Sigmoid colon (tissue), 7 donors: ENCODE results near the gene S100A5. TPM values are rescaled to one million over a fixed set of nuclear protein-coding genes. Genes with fewer than 3 reads are reported as not detected.

Source experiments
- DNase-seq: peaks from one replicate; pipeline ENCODE4 v3.0.0-alpha.2; 2019
- H3K27ac ChIP-seq, 4 donors: fragments of 200-600 bp; sonication (generic); one replicate each; pipeline ENCODE4 v1.5.1; 2016 to 2019; ENCODE audit warnings: mild to moderate bottlenecking in 1 of 4
- H3K27me3 ChIP-seq, 3 donors: fragments of 200-600 bp; sonication (generic); one replicate each; pipeline ENCODE4 v1.5.1; 2019; ENCODE audit warnings: mild to moderate bottlenecking in 1 of 3
- H3K36me3 ChIP-seq, 4 donors: fragments of 200-600 bp; sonication (generic); one replicate each; pipeline ENCODE4 v1.5.1; 2016 to 2019
- H3K4me1 ChIP-seq, 4 donors: fragments of 200-600 bp; sonication (generic); one replicate each; pipeline ENCODE4 v1.5.1; 2017 to 2019
- H3K4me3 ChIP-seq, 4 donors: fragments of 200-600 bp; sonication (generic); one replicate each; pipeline ENCODE4 v1.5.1; 2017 to 2019; ENCODE audit warnings: mild to moderate bottlenecking in 2 of 4, moderate library complexity in 1 of 4
- H3K9me3 ChIP-seq, 4 donors: fragments of 200-600 bp in 3 of 4; sonication (generic) in 3 of 4; one replicate each; pipeline versions ENCODE4 v1.5.1 to v1.6.1; 2013 to 2019
- CTCF ChIP-seq, 4 experiments: fragments of 450-650 bp in 3 of 4; fragments of 200-600 bp in 1 of 4; IDR thresholded peaks; one replicate each; pipeline ENCODE4 v1.5.1; 2016 to 2019; ENCODE audit warnings: antibody characterized with exemption in 4 of 4, mild to moderate bottlenecking in 3 of 4, moderate library complexity in 2 of 4
- EP300 ChIP-seq, 4 donors: sonication (generic); formaldehyde crosslinking; IDR thresholded peaks; one replicate each; pipeline ENCODE4 v1.6.1; 2017; ENCODE audit warnings: antibody characterized with exemption in 4 of 4
- POLR2A ChIP-seq, 2 donors: fragments of 450-650 bp; IDR thresholded peaks; one replicate each; pipeline ENCODE4 v1.6.1; 2016; ENCODE audit warnings: antibody characterized with exemption in 2 of 2, mild to moderate bottlenecking in 2 of 2, moderate library complexity in 2 of 2
- POLR2AphosphoS5 ChIP-seq, 4 donors: sonication (generic); formaldehyde crosslinking; IDR thresholded peaks; one replicate each; pipeline ENCODE4 v1.6.1; 2017; ENCODE audit warnings: antibody characterized with exemption in 4 of 4
- WGBS, 2 donors: extraction: QIAGEN DNeasy Blood & Tissue Kit; methylation state at CpG; one replicate each; pipeline ENCODE4 v1.1.7; 2013; 5-methylcytosine and 5-hydroxymethylcytosine counted together
- intact Hi-C: fragments of 100-400 bp; cut with DNase I; formaldehyde crosslinking; loops from one replicate; pipeline ENCODE4 v1.15.1; 2023
- polyA plus RNA-seq, 3 donors: library from polyadenylated mRNA; stranded (reverse); fragments of 200-250 nt; gene quantifications; one replicate each; pipeline ENCODE4 v1.2.3, GENCODE V29; 2013
- total RNA-seq, 4 donors: library from RNA; depleted of rRNA; stranded (reverse); fragments of >200 nt; gene quantifications; one replicate each; pipeline ENCODE4 v1.1.0, GENCODE V29; 2016
- donor health status: healthy with polysubstance abuse.
- donor health status: Bipolar disorder and iron deficiency.
- donor health status: healthy.

S100A5 gene
- total and polyA plus RNA-seq, 7 donors = not detected

- Histone ChIP-seq H3K9me3 (no peaks in the 10 kb centered on the region), H3K36me3 (no peaks in the 10 kb centered on the region), H3K4me3 (no peak overlapping the region), H3K27ac (no peak overlapping the region), H3K27me3 (no peaks in the 10 kb centered on the region), H3K4me1 (peaks cover 0 to 32% (median 20%) of the 10 kb centered on the region in 4 donors)
- intact Hi-C loops = loop anchor here (1.0 to 5.0 kb wide), 2 partner anchors 33 to 143 kb away; partner anchors contain the start of gene S100A7
- TF ChIP-seq POLR2A (IDR thresholded peaks at IDR 0.05) (no peak), CTCF (IDR thresholded peaks at IDR 0.05) (no peak), EP300 (IDR thresholded peaks at IDR 0.05) (no peak), POLR2AphosphoS5 (IDR thresholded peaks at IDR 0.05) (no peak)
- DNase-seq = no peak
- 51 to 69% methylated on average over 6 of the region's 6 CpGs for WGBS, 2 donors
Measured at GRCh38 chr1:153495536-153495935, 45.2 kb downstream of the S100A5 start.

GRCh38 chr1:153494976-153495535, 45.7 kb downstream of the S100A5 start:
- 37 to 39% methylated on average over 6 of the region's 6 CpGs for WGBS, 2 donors
- Histone ChIP-seq H3K9me3 (no peaks in the 10 kb centered on the region), H3K27me3 (no peaks in the 10 kb centered on the region), H3K4me3 (no peak overlapping the region), H3K27ac (no peak overlapping the region), H3K36me3 (no peaks in the 10 kb centered on the region), H3K4me1 (peaks cover 0 to 37% (median 24%) of the 10 kb centered on the region in 4 donors)
- peak; percentile 84 for DNase-seq
- TF ChIP-seq POLR2A (IDR thresholded peaks at IDR 0.05) = no peak
- TF ChIP-seq EP300 (IDR thresholded peaks at IDR 0.05) = no peak
- TF ChIP-seq CTCF (IDR thresholded peaks at IDR 0.05) = peak; percentile 94 to 99 (median 96)
- intact Hi-C loops = loop anchor here (1.0 to 5.0 kb wide), 2 partner anchors 33 to 143 kb away; partner anchors contain the start of gene S100A7

- Histone ChIP-seq H3K9me3 (no peaks in the 10 kb centered on the region), H3K4me1 (peaks cover 0 to 52% (median 33%) of the 10 kb centered on the region in 4 donors), H3K4me3 (no peak overlapping the region), H3K27me3 (no peaks in the 10 kb centered on the region), H3K36me3 (no peaks in the 10 kb centered on the region), H3K27ac (peak overlapping the region in 2 of 4 donors; percentile 11 to 50)
- no peak for TF ChIP-seq CTCF (IDR thresholded peaks at IDR 0.05)
- TF ChIP-seq POLR2AphosphoS5 (IDR thresholded peaks at IDR 0.05) = peak in 2 of 4 donors; percentile 46 to 55
- peak; percentile 68 for DNase-seq
- intact Hi-C loops = no loop called here
- WGBS, 2 donors = 80 to 82% methylated on average over 6 of the region's 6 CpGs
Measured at GRCh38 chr1:153493343-153493960, 47.3 kb downstream of the S100A5 start.

- Histone ChIP-seq H3K9me3 (no peaks in the 10 kb centered on the region), H3K4me1 (peaks cover 0 to 57% (median 37%) of the 10 kb centered on the region in 4 donors), H3K4me3 (no peak overlapping the region), H3K27ac (peak overlapping the region; percentile 68 to 84 (median 70)), H3K27me3 (no peaks in the 10 kb centered on the region), H3K36me3 (no peaks in the 10 kb centered on the region)
- no peak for TF ChIP-seq CTCF (IDR thresholded peaks at IDR 0.05)
- peak in 1 of 4 donors; percentile 27 for TF ChIP-seq EP300 (IDR thresholded peaks at IDR 0.05)
- TF ChIP-seq POLR2AphosphoS5 (IDR thresholded peaks at IDR 0.05) = peak in 3 of 4 donors; percentile 51 to 64 (median 63)
- intact Hi-C loops = no loop called here
- WGBS, 2 donors = 20 to 49% methylated on average over 12 of the region's 12 CpGs
- DNase-seq = peak; percentile 95
Measured at GRCh38 chr1:153490272-153491051, 50.3 kb downstream of the S100A5 start.
